GM18526 (cell line): ENCODE results near the gene JOSD2.

ENCODE experiments used
- POLR2A ChIP-seq: IDR thresholded peaks from 3 replicates; pipeline ENCODE4 v1.6.1; 2011; ENCODE audit not compliant: insufficient read length; ENCODE audit errors: extremely low read depth

The JOSD2 gene

DNA sequence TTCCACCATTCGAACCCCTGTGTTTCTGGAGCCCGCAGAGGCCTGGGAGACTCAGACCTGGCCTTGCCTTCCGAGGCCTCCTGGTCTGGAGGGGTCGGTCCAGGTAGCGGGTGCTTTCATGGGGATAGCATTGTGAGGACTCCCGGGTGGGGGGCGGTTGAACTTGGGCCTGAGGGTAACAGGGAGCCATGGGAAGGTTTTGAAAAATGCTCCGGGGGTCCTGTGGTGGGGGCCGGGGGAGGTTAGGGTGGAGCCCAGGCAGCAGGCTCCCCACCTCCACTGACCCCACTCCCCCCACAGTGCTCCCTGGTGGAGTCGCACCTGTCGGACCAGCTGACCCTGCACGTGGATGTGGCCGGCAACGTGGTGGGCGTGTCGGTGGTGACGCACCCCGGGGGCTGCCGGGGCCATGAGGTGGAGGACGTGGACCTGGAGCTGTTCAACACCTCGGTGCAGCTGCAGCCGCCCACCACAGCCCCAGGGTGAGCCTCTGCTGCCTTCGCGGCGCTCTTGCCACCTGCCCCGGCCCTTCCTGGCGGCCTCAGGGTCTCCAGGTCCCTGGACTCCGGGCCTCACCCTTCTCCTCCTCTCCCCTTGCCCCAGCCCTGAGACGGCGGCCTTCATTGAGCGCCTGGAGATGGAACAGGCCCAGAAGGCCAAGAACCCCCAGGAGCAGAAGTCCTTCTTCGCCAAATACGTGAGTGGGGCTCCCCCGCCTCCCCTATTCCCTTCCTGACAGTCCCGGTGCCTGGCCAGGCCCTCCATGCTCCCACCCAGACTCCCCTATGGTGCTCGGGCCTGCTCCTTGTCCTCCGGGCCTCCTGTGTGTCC is 30.5 kb downstream of the JOSD2 start:
- no peak for TF ChIP-seq POLR2A

DNA sequence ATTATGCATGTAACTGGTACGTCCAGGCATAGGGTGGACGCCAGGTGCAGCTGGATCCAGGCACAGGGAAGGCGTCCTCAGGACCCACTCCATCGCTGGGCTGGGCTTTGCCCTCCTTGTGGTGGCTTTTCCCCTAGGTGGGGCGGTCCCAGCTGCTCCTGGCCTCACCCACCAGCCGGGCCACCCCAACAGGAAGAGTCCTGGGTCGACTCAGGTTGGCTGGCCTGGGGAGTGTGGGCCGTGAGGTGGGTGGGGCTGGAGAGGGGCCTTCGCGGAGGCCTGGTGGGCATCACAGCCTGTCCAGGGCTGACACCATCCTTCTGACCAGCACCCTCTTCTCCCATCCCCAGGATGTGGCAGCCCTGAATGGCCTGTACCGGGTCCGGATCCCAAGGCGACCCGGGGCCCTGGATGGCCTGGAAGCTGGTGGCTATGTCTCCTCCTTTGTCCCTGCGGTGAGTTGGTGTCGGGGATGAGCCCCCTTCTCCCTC is 31.2 kb downstream of the JOSD2 start:
- no peak for TF ChIP-seq POLR2A

DNA sequence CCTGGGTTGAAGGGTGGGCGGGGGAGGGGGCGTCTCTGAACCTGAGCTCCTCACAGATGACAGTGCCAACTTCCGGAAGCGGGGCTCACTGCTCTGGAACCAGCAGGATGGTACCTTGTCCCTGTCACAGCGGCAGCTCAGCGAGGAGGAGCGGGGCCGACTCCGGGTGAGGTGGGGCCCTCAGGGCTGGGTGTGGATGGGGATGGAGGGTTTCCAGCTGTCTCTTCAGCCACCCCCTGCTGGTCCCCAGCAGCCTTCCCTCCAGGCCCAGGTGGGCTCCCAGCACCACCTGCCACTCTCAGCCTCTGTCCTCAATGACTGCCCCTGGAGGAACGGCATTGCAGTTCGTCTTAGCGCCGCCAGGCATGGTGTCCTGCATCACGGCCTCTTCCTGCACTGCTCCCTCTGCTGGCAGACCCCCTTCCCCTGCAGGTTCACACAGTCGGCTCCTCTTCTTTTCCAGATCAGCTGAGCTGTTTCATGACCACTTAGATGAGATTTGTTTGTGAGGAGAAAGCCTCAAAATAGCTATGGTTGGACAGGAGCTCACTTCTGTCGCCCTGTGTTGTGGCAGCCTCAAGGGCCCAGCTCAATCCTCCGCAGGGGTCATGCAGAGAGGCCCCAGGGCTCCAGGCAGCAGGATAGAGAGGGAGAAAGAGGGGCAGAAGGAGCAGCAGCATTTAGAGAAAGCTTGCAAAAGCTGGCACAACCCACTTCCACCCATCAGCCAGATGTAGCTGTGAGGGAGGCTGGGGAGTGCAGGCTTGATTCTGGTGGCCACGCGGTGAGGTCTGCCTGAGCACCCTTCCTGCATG is 31.9 kb downstream of the JOSD2 start:
- no peak for TF ChIP-seq POLR2A

GRCh38 chr19:50477751-50478515 is 33.1 kb downstream of the JOSD2 start:
- TF ChIP-seq POLR2A = no peak

GRCh38 chr19:50476907-50477238 is 34.1 kb downstream of the JOSD2 start:
- no peak for TF ChIP-seq POLR2A

DNA sequence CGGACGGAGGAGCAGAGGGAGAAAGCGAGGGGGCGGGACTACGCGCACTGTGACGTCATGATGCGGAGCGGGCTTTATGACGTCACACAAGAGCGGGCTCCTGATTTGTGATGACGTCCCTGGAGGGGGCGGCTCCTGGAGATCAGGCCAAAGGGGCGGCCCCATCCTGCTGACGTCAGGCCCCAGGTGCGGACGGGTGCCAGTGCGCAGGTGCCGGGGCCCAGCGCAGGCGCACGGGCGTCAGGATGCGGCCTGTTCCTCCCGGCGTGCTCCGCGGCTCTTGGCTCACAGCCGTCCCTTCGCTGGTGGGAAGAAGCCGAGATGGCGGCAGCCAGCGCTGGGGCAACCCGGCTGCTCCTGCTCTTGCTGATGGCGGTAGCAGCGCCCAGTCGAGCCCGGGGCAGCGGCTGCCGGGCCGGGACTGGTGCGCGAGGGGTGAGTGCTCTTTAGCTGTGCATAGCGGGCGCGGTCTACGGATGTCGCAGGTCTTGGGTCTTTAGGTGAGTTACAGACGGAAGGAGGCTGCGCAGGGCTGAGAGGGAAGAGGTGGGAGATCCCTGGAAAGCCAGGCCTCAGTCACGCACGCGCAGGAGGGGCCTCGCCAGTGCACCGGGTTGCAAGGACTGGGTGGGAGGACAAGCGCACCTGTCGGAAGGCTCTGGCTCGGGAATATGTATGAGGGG is 34.6 kb downstream of the JOSD2 start, which contains the start of the genes EMC10 and GARIN5A:
Gene EMC10 (plus strand): TSS at position 284 of the 683 bp plus-strand sequence. CDS start 38 bp downstream, at position 322.
Gene GARIN5A (minus strand): TSS at position 625 of the 683 bp plus-strand sequence. CDS start 460 bp downstream, at position 165.
- peak; percentile 98 for TF ChIP-seq POLR2A

DNA sequence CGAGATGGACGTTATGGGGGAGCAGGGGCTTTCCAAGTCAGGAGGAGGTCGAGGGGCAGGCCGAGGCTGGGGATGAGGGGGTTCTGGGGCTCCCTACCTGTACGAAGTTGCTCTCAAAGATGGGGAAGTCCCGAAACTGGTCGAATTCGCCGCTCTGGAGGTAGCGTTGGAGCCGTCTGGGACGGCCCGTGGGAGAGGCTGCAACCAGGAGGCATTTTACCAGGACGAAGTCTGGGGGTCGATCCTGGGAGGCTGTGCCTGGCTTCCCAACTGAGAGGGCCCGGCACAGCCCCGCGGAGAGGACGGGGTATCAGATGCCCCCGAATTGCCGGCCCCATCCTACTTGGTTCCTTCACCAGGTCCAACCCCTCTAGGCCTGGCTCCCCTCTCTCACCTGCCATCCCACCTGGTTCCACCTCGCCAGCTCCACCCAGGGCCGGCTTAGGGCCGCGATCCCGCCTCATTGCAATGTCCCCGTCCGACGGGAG is 35.2 kb downstream of the JOSD2 start:
- TF ChIP-seq POLR2A = no peak

DNA sequence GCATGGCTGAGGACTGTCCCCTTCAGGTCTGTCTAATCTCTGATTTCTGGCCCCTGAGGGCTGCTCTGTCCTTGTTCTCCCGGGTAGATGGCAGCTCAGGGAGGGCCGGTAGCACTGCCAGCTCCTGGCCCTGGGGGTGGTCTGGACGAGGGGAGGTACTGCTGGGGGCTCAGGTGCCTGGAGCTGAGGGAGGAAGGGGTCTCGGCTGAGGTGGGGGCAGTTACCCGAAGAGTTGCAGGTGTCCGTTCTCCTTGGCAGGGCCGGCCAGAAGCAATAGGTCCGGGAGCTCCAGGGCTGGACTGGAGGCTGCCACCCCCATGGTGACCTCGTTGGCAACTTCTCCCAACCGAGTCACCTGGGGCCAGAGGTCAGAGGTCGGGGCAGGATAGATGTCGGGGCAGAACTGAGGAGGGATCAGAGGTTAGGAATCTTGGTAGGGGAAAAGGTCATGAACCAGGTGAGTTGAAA is 35.9 kb downstream of the JOSD2 start:
- TF ChIP-seq POLR2A = no peak

GRCh38 chr19:50468818-50469217 is 42.2 kb downstream of the JOSD2 start:
- no peak for TF ChIP-seq POLR2A

DNA sequence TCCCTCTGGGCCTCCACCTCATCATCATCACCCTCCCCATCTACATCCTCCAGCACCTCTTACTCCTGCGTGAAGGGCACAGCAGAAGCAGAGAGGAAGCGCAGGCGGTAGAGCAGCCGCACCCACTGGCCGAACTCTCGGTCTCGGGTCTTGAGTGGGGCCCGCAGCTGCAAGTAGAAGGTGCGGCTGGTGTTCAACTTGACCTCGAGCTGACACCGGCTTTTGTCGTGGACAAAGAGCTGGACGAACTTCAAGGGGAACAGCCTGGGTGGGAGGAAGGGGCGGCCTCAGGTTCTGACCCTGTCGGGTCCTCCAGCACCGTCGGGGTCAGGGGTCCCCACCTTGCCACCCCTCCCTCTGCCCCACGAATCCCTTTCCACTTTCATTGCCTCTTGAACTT is 43.4 kb downstream of the JOSD2 start:
- TF ChIP-seq POLR2A = no peak

DNA sequence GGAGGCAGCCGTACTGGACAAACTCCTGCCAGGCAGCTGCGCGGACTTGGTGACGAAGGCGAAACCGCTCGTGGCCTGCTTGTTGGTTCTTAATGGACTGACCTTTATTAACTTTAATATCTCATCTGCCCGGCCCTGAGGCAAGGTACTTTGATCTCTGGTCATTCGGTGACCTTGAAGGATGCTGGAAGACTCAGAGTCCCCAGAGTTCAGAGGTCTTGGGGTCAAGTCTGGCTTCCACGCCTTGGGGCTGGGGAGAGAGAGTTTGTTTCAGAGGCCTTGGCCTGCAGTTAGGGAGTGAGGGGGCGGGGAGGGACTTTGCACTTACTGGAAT is 44.3 kb downstream of the JOSD2 start:
- TF ChIP-seq POLR2A = no peak

GRCh38 chr19:50465986-50466705 is 44.8 kb downstream of the JOSD2 start:
- TF ChIP-seq POLR2A = no peak

- TF ChIP-seq POLR2A = no peak
Observed at GRCh38 chr19:50465000-50465399, 46.0 kb downstream of the JOSD2 start.

- no peak for TF ChIP-seq POLR2A
Observed at GRCh38 chr19:50464348-50464747, 46.6 kb downstream of the JOSD2 start.
